Endothelial cell of hepatic sinusoid (primary cell): ENCODE results near the gene HSD11B2.

Experiments used
- in situ Hi-C: cut with HindIII; loops from 2 replicates; pipeline ENCODE4 v1.10.0; 2017; ENCODE audit warnings: low sequenced_read_pairs

Gene HSD11B2

GRCh38 chr16:67448580-67448979, 17.7 kb downstream of the HSD11B2 start:
- in situ Hi-C loops: loop anchor here (5.0 kb wide), 2 partner anchors 41 to 96 kb away; no protein-coding TSS in a partner anchor

DNA sequence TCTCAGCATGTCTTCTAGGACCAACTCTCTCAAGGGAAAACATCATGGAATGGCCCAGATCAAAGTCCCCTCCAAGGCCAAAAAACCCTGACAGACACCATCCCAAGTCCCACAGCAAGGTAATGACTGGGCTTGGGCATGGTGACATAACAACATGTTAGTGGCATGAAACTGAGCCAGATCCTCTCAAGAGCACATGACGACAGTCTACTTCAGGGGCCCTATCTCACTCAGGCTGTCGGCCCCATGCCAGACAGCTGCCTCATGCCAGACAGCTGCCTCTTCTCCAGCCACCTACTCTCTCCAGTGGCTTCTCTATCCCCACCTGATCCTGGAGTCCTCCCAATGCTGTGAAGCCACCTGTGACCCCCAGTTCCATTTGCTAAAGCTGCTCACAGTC, 18.4 kb downstream of the HSD11B2 start:
- in situ Hi-C loops: loop anchor here (5.0 kb wide), 2 partner anchors 42 to 97 kb away; no protein-coding TSS in a partner anchor

DNA sequence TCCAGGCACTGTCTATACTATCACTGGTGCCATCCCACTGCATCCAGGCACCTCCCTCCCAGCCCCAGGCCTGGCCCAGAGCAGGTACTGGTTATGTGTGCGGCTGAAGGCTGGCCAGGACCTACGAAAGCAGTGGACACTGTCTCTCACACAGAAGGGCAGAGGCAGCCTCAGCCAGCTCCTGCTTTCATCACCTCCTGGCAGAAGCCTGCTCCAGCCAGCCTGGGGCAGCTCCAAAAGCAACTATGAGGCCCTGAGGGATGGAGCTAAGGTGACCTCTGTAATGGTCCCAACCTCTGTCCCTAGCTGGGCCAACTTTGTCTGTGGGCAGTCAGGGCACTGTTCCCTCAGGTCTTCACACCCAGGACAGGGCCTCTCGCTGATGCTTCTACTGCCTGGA, 18.8 kb downstream of the HSD11B2 start:
- in situ Hi-C loops: loop anchor here (5.0 kb wide), 2 partner anchors 42 to 97 kb away; no protein-coding TSS in a partner anchor

DNA sequence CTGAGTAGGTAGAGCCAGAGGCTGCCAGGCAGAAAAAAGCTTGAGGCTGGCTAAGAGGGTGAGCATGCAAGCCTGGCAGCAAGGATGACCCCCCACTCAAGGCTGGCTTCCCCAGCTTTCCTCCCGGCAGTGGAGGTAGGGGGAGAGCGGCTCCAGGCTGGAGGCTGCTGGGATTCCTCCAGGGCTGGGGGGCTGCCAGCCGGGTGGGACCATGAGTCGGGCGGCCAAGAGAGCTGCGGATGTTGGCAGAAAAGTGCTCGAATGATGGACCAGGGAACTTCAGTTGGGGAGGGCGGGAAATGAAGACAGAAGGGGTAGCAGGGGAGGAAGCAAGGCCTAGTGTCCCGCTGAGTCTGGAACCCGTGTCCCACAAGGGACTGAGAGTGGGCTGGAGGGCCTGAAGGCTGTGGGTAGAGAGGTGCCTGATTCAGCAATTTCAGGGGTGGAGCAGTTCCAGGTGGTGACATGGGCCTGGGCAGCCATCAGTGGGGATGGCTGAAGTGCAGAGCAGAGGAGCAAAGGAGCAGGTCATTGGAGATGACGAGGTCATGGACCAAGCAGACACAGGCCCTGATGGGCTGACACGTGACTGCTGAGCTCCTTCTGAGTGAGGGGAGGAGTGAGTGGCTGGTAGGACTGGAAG, 20.3 kb downstream of the HSD11B2 start:
- in situ Hi-C loops: no loop called here

DNA sequence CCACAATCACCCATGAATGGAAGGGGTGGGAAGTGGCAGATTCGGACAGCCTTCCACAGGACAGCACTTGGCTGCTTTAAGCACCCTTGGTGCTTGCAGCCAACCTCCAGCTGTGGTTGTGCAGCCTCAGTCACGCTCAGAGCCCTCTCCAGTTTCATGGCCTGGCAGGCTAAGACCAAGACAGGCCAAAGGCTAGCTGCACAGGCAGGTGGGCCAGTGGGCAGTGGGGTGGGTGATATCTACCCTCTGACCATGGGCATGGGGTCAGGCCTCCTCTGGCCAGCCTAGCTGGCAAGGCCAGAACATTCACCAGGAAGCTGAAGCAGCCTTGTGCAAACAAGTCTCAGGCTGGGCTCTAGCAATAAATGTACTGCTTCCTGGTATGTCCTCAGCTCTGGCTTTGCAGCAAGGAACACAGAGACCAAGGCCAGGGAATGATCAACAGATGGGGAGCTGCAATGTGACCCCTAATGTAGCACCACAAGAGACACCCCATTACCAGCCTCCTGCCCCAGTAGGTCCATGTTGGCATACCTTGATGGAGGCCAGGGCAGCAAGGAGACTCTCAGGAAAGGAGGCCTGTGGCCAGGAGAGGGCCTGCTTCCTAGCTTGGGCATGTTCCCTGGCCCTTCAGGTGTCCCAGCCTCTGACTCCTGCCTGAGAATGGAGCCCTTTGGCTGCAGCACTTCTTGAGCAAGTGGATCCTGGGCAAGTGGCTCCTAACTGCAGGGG, 20.9 kb downstream of the HSD11B2 start:
- in situ Hi-C loops: no loop called here

GRCh38 chr16:67454104-67454503, 23.2 kb downstream of the HSD11B2 start:
- in situ Hi-C loops: no loop called here

- in situ Hi-C loops: no loop called here
Measured at GRCh38 chr16:67454852-67455251, 23.9 kb downstream of the HSD11B2 start.

- in situ Hi-C loops: no loop called here
Measured at GRCh38 chr16:67456391-67457081, 25.6 kb downstream of the HSD11B2 start.

- in situ Hi-C loops: no loop called here
Measured at GRCh38 chr16:67457611-67458010, 26.7 kb downstream of the HSD11B2 start.

DNA sequence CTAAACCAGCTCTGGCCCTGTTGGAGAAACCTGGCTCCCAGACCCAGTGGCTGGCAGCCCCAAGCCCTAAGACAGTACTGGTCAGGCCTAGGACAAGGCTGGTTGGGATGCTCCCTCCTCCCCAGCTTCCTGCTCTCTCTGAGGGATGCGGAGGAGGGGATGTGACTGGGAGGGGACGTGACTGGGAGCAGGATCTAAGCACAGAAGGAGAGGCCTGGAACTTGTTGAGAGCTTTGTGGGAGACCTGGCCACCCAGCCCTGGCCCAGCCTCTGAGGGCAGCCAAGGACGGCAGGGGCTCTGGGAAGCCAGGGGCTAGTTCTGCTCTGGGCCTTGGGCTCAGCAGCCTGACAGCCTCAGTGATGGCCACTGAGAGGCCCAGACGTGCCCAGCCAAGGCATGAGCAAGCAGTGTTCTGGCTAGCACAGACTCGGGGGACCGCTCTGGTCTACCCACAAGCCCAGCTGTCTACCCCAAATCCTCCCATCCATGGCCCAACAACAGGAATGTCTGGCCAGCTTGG, 27.3 kb downstream of the HSD11B2 start:
- in situ Hi-C loops: no loop called here

- in situ Hi-C loops: no loop called here
Measured at GRCh38 chr16:67459066-67459860, 28.3 kb downstream of the HSD11B2 start.

GRCh38 chr16:67459861-67460150, 28.9 kb downstream of the HSD11B2 start:
- in situ Hi-C loops: no loop called here

- in situ Hi-C loops: no loop called here
Measured at GRCh38 chr16:67460168-67460567, 29.2 kb downstream of the HSD11B2 start.

GRCh38 chr16:67460961-67461360, 30.0 kb downstream of the HSD11B2 start:
- in situ Hi-C loops: no loop called here

DNA sequence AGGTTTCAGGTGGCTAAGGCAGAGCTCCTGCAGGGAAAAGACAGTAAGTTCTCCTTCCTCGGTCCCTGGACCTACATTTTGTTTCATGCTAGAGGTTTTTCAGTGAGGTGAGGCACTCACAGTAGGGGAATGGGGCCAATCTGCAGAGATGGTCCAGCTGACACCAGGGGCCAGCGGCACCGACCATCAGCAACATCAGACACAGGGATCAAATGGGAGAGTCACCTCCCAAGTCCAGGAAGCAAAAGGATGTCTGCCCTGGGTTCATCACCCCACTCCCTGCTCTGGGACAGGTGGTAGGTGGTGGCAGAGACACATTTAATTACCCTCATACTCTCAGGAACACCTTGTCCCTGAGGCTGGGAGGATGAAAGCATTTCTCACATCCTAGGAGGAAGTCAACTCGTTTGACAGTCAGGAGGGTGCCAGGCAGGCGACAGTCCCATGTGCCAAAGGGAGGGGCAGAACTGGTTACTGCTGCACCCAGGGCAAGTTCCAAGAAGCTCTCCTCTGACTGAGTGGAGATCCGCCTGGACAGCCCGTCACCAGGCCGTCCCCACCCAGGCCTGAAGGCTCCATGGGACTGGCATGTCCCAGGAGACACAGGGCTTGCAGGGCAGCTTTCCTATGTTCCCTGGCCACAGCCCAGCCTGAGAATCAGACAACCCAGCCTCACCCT, 30.8 kb downstream of the HSD11B2 start:
- in situ Hi-C loops: no loop called here

- in situ Hi-C loops: no loop called here
Measured at GRCh38 chr16:67462279-67462655, 31.3 kb downstream of the HSD11B2 start.

DNA sequence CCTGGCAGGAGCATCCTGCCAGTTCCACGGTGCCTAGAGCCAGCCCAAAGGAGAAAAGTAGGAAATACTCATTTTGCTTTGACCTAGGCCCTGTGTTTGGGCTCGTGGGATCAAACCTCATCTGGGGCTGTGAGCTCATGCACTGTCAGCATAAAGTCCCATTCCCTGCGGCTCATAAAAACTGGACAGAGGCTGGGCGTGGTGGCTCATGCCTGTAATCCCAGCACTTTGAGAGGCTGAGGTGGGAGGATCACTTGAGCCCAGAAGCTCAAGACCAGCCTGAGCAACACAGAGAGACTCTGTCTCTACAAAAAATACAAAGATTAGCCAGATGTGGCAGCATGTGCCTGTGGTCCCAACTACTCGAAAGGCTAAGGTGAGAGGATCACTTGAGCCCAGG, 32.1 kb downstream of the HSD11B2 start:
- in situ Hi-C loops: no loop called here

DNA sequence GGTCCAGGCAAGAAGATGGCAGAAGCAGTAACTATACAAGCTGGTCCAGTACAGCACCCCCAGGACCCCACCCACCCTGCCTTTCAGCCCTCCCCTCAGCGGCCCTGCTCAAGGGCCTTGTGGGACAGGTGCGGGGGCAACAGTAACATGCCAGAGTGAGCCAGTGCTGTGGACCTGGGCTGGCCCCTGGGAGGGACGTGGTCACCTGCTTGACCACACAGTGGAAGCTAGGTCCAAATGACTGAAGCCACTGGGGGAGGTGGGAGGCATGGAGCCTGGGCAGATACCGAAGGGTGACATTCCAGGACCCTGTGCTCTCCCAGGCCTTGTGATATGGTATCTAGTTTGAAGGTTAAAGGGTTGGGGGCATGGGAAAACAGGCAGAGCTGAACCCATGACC, 32.8 kb downstream of the HSD11B2 start:
- in situ Hi-C loops: no loop called here

DNA sequence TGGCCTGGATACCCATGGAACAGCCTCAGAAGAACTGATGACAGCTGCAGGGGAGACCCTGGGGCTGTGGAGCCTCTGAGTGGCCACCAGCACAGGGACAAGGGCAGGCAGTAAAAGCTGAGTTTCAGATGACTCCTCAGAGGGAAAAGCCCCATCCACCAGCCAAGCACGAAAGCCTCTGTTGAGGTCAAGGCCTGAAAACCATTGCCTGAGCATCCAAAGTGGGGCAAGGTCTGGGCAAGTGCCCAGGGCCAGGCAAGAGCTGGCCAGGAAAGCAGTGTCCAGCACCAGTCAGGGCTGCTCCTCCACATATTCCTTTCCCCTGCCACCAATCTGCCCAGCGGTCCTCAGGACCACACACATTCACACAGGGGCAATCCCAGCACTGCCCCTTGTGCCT, 33.6 kb downstream of the HSD11B2 start:
- in situ Hi-C loops: no loop called here

- in situ Hi-C loops: no loop called here
Measured at GRCh38 chr16:67466581-67466980, 35.7 kb downstream of the HSD11B2 start.
